Breast epithelium (tissue), 4 donors: ENCODE data around the gene TJP2. TPM values are rescaled to one million over a fixed set of nuclear protein-coding genes. Genes with fewer than 3 reads are reported as not detected.

Experiments used
- DNase-seq, 2 donors: peaks; one replicate each; pipeline ENCODE4 v3.0.0-alpha.2; 2019; ENCODE audit warnings: low spot score in 2 of 2
- H3K27ac ChIP-seq, 2 donors: fragments of 200-600 bp; sonication (generic) in 1 of 2; one replicate each; pipeline ENCODE4 v1.5.1; 2016 to 2019; ENCODE audit warnings: mild to moderate bottlenecking in 1 of 2
- H3K27me3 ChIP-seq, 2 donors: fragments of 200-600 bp; sonication (generic) in 1 of 2; one replicate each; pipeline versions ENCODE4 v1.5.1 to v1.6.0; 2017 to 2019; ENCODE audit warnings: control low read depth in 1 of 2, mild to moderate bottlenecking in 1 of 2
- H3K36me3 ChIP-seq: fragments of 200-600 bp; one replicate; pipeline ENCODE4 v1.5.1; 2019
- H3K4me1 ChIP-seq, 2 donors: fragments of 200-600 bp; sonication (generic); one replicate each; pipeline ENCODE4 v1.5.1; 2016 to 2019; ENCODE audit warnings: control low read depth in 1 of 2
- H3K4me3 ChIP-seq, 3 donors: fragments of 200-600 bp; sonication (generic); 1 replicate in 2 of 3; 2 replicates in 1 of 3; pipeline ENCODE4 v1.5.1; 2016 to 2019; ENCODE audit warnings: mild to moderate bottlenecking in 3 of 3, moderate library complexity in 2 of 3
- H3K9me3 ChIP-seq, 2 donors: fragments of 200-600 bp; sonication (generic) in 1 of 2; one replicate each; pipeline ENCODE4 v1.5.1; 2016 to 2019; ENCODE audit warnings: control low read depth in 1 of 2
- POLR2A ChIP-seq: fragments of 450-650 bp; IDR thresholded peaks from one replicate; pipeline ENCODE4 v1.6.1; 2016; ENCODE audit warnings: antibody characterized with exemption, mild to moderate bottlenecking, moderate library complexity
- POLR2AphosphoS5 ChIP-seq, 3 donors: sonication (generic); formaldehyde crosslinking; IDR thresholded peaks; one replicate each; pipeline ENCODE4 v1.6.1; 2017; ENCODE audit warnings: antibody characterized with exemption in 3 of 3
- intact Hi-C: fragments of 100-400 bp; cut with DNase I; formaldehyde crosslinking; loops from one replicate; pipeline ENCODE4 v1.15.1; 2023; ENCODE audit warnings: low total_unique reads
- total RNA-seq, 3 donors: library from RNA; depleted of rRNA; stranded (reverse); fragments of >200 nt; gene quantifications; one replicate each; pipeline ENCODE4 v1.1.0, GENCODE V29; 2016
- TF ChIP-seq, protein P1 (sequence below), 3 donors: fragments of 450-650 bp; IDR thresholded peaks; one replicate each; pipeline ENCODE4 v1.5.1; 2016 to 2017; ENCODE audit warnings: antibody characterized with exemption in 3 of 3, mild to moderate bottlenecking in 3 of 3, moderate library complexity in 3 of 3

Gene TJP2
- total RNA-seq, 3 donors from 2014 or later = 85.2 to 125 (median 108) TPM

DNA sequence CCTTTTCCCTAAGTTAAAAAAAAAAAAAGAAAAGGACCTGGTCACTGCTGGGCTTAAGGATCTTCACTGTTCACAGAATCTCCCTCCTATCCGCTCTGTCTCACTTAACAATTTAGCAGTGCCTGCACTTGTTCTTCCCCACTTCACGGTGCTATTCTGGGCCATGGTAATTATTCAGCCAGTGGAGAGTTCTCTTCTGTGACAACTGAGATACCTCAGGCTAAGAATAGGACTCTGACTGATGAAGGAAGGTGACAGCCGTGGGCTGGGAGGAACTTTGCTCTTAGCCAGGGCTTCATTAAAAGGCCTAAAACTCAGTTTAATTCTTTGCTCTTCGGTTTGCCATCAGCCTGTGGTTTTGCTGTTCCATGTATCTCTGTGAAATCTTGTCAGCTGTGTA, 99.1 kb downstream of the TJP2 start:
- DNase-seq = no peak
- TF ChIP-seq POLR2AphosphoS5 (IDR thresholded peaks at IDR 0.05) (no peak), POLR2A (no peak)
- TF ChIP-seq, protein P1, sequence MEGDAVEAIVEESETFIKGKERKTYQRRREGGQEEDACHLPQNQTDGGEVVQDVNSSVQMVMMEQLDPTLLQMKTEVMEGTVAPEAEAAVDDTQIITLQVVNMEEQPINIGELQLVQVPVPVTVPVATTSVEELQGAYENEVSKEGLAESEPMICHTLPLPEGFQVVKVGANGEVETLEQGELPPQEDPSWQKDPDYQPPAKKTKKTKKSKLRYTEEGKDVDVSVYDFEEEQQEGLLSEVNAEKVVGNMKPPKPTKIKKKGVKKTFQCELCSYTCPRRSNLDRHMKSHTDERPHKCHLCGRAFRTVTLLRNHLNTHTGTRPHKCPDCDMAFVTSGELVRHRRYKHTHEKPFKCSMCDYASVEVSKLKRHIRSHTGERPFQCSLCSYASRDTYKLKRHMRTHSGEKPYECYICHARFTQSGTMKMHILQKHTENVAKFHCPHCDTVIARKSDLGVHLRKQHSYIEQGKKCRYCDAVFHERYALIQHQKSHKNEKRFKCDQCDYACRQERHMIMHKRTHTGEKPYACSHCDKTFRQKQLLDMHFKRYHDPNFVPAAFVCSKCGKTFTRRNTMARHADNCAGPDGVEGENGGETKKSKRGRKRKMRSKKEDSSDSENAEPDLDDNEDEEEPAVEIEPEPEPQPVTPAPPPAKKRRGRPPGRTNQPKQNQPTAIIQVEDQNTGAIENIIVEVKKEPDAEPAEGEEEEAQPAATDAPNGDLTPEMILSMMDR (IDR thresholded peaks at IDR 0.05) = no peak
- Histone ChIP-seq H3K27me3 (no peaks in the 10 kb centered on the region), H3K36me3 (no peaks in the 10 kb centered on the region), H3K4me1 (no peaks in the 10 kb centered on the region), H3K27ac (no peak overlapping the region), H3K4me3 (no peak overlapping the region), H3K9me3 (no peaks in the 10 kb centered on the region)
- intact Hi-C loops = no loop called here

DNA sequence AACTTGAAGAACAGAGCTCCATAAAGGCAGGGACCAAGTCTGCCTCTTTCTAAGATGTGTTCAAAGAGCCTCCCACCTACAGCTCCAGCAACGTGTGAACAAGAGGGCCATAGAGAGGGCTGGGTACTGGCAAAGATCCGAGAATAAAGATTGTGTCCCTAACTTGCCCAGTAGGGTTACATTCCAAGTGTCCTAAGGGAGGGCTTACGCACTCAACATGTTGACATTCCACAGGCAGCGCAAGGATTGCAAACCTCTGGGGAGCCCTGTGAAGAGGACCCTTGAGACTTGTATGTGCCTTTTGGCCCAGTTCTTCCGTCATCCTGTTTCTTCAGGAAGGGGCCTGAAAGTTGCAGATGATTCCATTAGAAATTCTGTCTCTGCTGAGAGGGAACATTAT, 102.7 kb downstream of the TJP2 start:
- H3K27me3 ChIP-seq = no peaks in the 10 kb centered on the region
- DNase-seq = no peak
- no peaks in the 10 kb centered on the region for H3K36me3 ChIP-seq
- H3K9me3 ChIP-seq = no peaks in the 10 kb centered on the region
- no peak overlapping the region for H3K27ac ChIP-seq
- H3K4me1 ChIP-seq = no peaks in the 10 kb centered on the region
- intact Hi-C loops = no loop called here
- no peak overlapping the region for H3K4me3 ChIP-seq
- TF ChIP-seq POLR2AphosphoS5 (IDR thresholded peaks at IDR 0.05) (no peak), POLR2A (no peak)
- TF ChIP-seq, protein P1 (IDR thresholded peaks at IDR 0.05) = no peak

DNA sequence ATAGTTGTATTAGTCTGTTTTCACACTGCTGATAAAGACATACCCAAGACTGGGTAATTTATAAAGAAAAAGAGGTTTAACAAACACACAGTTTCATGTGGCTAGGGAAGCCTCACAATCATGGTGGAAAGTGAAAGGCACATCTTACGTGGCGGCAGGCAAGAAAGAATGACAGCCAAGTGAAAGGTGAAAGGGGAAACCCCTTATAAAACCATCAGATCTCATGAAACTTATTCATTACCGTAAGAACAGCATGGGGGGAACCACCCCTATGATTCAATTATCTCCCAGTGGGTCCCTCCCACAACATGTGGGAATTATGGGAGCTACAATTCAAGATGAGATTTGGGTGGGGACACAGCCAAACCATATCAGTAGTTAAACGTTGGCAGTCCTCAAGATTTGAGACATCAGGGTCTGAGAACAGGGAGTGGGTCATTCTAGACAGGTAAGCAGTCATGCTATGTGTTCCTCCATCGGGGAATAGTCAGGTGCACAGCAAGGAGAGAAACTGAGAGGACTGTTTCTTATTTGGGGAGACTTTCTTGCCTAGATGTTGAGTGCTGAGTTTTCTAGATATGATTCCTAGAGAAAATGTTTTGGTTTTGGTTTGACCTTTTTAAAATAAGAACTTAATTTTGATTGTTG, 105.1 kb downstream of the TJP2 start:
- no peaks in the 10 kb centered on the region for H3K4me1 ChIP-seq

DNA sequence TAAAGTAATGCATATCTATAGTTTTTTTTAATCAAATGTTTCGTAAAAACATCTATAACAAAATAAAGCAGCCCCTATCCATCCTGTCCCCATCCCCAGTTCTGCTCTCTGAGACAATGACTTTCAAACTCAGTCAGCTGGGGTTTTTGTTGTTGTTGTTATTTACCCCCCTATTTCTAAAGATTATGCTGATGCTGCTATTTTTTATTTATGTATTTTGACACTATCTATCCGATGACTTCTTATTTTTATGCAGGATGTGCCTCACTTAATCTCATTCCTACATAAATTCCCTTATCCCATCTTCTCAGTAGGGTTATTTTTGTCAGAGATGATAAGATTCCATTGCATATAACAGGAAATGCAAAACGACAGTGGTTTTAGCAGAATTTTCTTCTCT, 105.7 kb downstream of the TJP2 start:
- intact Hi-C loops = no loop called here
- Histone ChIP-seq H3K9me3 (no peaks in the 10 kb centered on the region), H3K4me3 (no peak overlapping the region), H3K27ac (no peak overlapping the region), H3K27me3 (no peaks in the 10 kb centered on the region), H3K36me3 (no peaks in the 10 kb centered on the region), H3K4me1 (no peaks in the 10 kb centered on the region)
- no peak for DNase-seq
- no peak for TF ChIP-seq POLR2AphosphoS5 (IDR thresholded peaks at IDR 0.05)
- no peak for TF ChIP-seq POLR2A
- TF ChIP-seq, protein P1 (IDR thresholded peaks at IDR 0.05) = no peak

More for the DNA sequence above, 105.1 kb downstream of the TJP2 start:
- no peak for DNase-seq
- Histone ChIP-seq H3K27ac (no peak overlapping the region), H3K36me3 (no peaks in the 10 kb centered on the region), H3K27me3 (no peaks in the 10 kb centered on the region), H3K4me3 (no peak overlapping the region), H3K9me3 (no peaks in the 10 kb centered on the region)
- TF ChIP-seq, protein P1 (IDR thresholded peaks at IDR 0.05) = no peak
- no peak for TF ChIP-seq POLR2AphosphoS5 (IDR thresholded peaks at IDR 0.05)
- TF ChIP-seq POLR2A = no peak
- intact Hi-C loops = no loop called here

DNA sequence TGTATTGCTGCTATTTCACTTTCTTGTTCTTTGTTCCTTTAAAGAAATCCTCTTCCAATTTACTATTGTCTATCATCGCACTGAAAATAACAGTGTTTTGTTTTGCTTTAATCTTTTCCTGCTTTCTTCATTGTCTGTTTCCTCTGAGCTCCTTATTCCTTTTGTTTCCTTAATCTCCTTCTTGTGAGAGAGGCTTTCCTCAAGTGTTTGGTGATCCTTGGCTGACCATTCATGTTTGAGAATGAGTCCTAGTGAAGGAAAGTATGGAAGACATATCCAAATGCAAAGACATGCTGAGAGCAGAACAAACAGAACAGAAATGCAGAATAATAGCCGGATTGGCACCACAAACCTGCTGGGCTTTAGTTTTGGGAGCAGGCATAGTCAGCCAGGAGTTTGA, 108.9 kb downstream of the TJP2 start:
- no peaks in the 10 kb centered on the region for H3K27me3 ChIP-seq
- H3K27ac ChIP-seq = no peak overlapping the region
- intact Hi-C loops = no loop called here
- DNase-seq = no peak
- no peaks in the 10 kb centered on the region for H3K36me3 ChIP-seq
- H3K4me1 ChIP-seq = no peaks in the 10 kb centered on the region
- no peak for TF ChIP-seq POLR2AphosphoS5 (IDR thresholded peaks at IDR 0.05)
- no peak for TF ChIP-seq POLR2A
- TF ChIP-seq, protein P1 (IDR thresholded peaks at IDR 0.05) = no peak
- H3K9me3 ChIP-seq = no peaks in the 10 kb centered on the region
- no peak overlapping the region for H3K4me3 ChIP-seq
